NCI-H510A (cell line): Measurements from ENCODE around the gene MARCHF7.
"Not testable (repeated sequence)": the region's sequence is repeated elsewhere in the genome, so short reads cannot be mapped to it uniquely, and the experiment has no call there.

Experiments used
- DNase-seq: peaks from one replicate; lab custom pipeline; 2025; lab: John Stamatoyannopoulos, UW

Gene MARCHF7

DNA sequence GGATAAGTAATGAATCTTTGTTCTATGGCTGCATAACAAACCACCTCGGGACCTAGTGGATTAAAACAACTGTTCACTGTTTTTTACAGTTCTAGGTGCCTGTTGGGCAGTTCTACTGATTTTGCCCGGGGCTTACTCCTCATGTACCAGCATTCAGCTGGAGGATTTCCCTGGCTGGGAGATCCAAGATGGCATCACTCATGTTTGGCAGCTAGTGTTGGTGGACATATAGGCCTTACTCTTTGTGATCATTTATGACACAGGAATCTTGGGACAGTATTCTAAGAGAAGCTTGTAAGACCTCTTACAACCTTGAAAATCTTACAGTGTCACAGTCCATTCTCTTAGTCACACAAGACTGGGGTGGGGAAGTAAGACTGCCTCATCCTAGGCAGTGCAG is 4.6 kb downstream of the MARCHF7 start:
- DNase-seq: no peak

GRCh38 chr2:159720676-159721075 is 8.4 kb downstream of the MARCHF7 start:
- no peak for DNase-seq

GRCh38 chr2:159722580-159722979 is 10.3 kb downstream of the MARCHF7 start:
- no peak for DNase-seq

- DNase-seq: not testable (repeated sequence)
Observed at GRCh38 chr2:159724795-159725572, 12.7 kb downstream of the MARCHF7 start.

DNA sequence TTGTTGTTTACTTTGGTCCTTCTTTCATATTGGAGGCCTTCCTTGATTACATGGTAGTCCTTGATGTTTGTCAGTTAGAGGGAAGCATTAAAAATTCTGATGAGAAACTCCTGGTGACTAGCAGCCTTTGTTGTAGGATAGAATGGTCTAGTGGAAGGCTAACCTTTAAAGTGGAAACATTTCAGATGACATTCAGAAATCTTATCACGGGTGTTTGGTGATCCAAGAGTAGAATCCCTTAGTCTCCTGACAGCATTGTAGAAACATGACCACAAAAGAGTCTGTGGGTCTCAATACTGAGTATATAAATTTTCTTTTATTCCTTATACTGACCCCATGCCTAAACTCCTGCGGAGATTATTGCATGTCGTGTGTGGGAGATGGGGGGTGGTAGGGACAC is 13.4 kb downstream of the MARCHF7 start:
- DNase-seq: no peak

DNA sequence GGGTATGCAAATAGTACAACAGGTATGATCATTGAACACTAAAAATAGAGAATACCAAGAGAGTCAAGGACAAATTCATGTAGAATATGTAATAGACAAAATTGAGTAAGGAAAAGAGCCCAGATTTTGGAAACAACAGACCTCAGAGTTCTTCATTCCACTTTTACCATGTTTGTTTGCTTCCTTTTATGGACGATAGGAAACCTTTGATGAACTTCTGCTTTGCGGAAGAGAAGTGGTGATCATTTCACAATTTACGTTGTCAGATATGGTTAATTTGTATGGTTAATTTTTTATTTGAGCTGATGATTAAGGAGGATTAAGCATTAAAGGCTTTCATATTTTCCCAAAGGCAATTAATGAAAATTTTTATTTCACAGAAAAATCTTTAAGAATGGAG is 16.3 kb downstream of the MARCHF7 start:
- DNase-seq: no peak

DNA sequence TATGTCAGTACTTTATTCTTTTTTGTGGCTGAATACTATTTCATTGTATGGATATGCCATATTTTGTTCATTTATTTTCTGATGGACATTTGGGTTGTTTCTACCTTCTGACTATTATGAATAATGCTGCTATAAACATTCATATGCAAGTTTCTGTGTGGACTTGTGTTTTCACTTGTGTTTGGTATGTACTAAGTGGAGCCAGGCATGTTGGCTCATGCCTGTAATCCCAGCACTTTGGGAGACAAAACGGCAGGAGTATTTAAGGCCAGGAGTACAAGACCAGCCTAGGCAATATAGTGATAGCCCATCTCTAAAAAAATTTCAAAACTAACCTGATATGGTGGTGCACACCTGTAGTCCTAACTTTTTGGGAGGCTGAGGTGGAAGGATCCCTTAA is 23.3 kb downstream of the MARCHF7 start:
- no peak for DNase-seq

DNA sequence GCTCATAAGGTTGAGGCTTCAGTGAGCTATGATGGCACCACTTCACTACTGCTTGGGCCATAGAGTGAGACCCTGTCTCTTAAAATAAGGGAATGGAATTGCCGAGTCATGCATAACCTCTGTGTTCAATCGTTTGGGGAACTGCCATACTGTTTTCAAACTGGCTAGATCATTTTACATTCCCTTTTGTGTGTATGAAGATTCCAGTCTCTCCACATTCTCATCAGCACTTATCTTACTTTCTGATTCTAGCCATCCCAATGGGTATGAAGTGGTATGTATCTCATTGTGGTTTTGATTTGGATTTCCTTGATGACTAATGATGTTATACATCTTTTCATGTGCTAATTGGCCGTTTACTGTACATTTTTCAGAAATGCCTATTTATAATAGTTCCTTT is 23.7 kb downstream of the MARCHF7 start:
- DNase-seq: no peak

GRCh38 chr2:159737292-159737916 is 25.1 kb downstream of the MARCHF7 start:
- DNase-seq: no peak

DNA sequence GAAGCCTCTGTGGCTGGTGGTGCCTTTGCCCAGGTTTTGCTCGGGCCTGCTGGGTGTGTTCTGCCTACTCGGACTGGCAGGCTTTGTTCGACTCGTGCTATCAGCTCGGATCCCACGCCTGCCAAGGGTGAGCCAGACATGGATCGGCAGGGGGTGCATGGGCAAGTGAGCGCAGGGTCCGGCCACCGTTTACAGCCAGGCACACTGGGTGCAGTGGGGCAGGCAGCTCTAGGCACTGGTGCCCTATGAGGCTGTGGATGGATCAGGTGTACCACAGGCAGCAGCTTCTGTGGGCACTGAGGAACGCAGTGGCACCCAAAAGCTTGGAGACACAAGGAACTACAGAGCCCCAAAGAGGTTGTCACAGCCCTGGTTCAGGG is 25.6 kb downstream of the MARCHF7 start:
- no peak for DNase-seq

- DNase-seq: no peak
Observed at GRCh38 chr2:159738509-159739390, 26.4 kb downstream of the MARCHF7 start.

DNA sequence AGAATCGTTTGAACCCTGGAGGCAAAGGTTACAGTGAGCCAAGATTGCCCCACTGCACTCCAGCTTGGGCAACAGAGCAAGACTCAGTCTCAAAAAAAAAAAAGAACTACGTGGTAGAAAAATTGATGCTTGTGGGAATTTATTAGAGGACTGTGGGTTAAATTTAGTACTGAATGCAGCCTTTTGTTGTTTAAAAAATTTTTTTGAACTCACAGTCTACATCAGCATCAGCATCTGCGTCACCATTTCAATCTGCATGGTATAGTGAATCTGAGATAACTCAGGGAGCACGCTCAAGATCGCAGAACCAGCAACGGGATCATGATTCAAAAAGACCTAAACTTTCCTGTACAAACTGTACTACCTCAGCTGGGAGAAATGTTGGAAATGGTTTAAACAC is 30.5 kb downstream of the MARCHF7 start:
- no peak for DNase-seq

DNA sequence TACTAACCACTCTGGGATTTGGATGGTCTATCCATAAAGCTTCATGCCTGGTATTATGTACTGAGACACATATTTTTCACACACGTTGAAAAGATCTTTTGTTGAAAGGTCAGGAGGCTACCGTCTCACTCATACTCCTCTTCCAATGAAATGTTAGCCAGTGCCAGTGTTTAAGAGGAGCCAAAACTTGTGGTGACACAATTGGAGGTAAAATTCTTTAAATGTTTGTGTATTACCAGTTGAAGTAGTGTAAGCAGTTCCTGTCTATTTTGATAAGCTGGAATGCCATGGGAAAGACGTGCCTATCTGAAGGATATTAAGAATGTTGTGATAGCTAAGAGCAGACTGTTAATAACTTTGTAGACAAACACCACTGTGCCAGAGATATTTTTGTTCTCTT is 32.1 kb downstream of the MARCHF7 start:
- no peak for DNase-seq

DNA sequence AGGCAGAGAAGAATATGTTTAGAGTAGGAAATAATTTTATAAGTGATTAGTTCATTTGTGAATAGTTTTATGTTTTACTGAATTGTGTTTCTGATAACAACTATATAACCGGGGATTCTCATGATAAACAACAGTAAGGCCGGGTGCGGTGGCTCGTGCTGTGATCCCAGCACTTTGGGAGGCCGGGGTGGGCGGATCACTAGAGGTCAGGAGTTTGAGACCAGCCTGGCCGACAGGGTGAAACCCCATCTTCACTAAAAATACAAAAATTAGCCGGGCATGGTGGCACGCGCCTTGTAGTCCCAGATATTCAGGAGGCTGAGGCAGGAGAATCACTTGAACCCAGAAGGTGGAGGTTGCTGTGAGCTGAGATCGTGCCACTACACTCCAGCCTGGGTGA is 32.9 kb downstream of the MARCHF7 start:
- DNase-seq: not testable (repeated sequence)

GRCh38 chr2:159748089-159748488 is 35.8 kb downstream of the MARCHF7 start:
- no peak for DNase-seq

DNA sequence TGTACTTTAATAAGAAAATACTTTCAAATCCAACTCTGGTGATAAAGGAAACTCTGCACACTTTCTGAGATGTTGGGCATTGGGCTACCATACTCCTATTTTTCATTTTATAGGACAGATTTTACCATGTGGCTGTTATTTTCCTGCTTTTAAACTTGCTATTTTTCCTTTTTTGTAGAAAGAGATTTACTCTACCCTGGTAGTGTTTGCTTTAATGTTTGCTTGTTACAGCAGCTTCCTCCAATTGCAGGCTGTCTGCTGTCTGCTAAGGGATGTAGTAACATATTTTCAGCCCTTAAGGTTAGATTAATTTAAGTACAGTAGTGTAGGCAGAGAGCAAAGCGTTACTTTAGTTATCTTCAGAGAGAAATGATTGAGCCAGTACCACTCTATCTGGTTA is 38.6 kb downstream of the MARCHF7 start:
- DNase-seq: no peak

DNA sequence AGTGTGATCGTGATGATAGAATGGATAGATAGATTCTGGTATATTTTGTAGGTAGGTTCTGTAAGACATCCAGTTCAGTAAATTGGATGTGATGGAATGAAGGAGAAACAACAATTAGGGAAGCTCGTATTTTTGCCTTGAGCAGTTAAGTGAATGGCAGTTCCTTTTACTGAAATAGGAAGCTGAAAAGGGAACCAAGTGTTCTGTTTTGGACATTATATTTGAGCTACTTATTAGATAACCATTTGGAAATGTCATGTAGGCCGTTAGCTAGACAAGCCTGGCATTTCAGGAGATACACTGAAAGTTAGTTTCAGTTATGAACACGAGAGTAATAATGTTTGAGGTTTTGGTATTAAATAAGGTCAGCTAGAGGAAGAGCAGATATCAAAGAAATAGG is 41.5 kb downstream of the MARCHF7 start:
- DNase-seq: no peak

- no peak for DNase-seq
Observed at GRCh38 chr2:159755014-159755413, 42.7 kb downstream of the MARCHF7 start.

- no peak for DNase-seq
Observed at GRCh38 chr2:159755788-159756187, 43.5 kb downstream of the MARCHF7 start.

- DNase-seq: no peak
Observed at GRCh38 chr2:159758239-159758638, 45.9 kb downstream of the MARCHF7 start.

DNA sequence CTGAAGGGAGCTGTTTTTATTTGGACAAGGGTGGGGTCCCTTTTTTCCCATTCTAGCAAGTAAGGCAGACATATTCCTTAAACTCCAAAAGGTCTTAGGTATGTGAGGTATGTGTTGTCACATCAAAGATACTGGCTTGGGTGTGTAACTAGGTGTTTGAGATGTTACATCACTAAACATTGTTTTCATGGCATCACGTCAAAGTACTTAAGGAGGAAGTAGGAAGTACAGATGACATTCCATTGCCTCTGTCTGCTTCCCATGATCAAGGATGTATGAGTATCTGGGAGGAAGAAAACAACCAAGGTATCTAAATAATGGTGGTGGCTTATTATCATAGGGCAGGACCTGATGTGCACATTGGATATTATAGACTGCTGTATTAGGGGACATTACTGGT is 46.4 kb downstream of the MARCHF7 start:
- DNase-seq: no peak

DNA sequence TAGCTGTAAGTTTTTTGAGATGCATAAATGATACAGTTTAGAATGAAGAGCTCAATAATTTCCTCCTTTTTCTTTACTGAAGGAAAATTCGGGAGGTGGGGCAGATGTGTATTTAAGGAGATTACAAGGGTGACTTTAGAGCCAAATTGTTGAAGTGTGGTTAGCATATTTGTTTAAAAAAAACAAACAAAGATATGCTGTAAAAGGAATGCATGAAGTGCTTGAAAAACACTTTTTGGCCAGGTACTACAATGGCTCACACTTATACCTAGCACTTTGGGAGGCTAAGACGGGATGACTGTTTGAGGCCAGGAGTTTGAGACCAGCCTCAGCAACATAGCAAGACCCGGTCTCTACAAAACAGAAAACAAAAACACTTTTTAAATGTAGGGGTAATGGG is 47.3 kb downstream of the MARCHF7 start:
- no peak for DNase-seq

DNA sequence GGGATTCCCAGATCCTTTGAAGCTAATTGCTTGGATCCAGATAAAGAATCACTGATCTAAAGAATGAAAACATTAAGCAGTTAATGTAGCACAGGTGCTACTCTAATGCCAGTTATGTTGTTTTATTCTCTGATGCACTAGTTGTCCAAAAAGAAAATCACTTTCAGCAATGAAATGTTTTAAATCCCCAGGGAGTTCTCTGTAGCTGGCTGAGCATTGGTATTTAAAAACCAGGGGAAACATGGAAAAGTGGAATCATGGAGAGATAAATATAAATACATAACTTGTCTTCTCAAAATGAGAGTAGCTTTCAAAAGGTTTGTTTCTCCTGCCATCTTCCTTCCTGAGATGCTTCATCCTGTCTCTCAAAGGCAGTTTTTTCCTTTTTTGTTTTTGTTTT is 48.0 kb downstream of the MARCHF7 start:
- DNase-seq: no peak
